ENCODE data around the gene GBE1. TPM values are rescaled to one million over a fixed set of nuclear protein-coding genes. Genes with fewer than 3 reads are reported as not detected.

Gene GBE1
- total RNA-seq, 2 donors from 2014 or later: 8.4 to 12.3 TPM

DNA sequence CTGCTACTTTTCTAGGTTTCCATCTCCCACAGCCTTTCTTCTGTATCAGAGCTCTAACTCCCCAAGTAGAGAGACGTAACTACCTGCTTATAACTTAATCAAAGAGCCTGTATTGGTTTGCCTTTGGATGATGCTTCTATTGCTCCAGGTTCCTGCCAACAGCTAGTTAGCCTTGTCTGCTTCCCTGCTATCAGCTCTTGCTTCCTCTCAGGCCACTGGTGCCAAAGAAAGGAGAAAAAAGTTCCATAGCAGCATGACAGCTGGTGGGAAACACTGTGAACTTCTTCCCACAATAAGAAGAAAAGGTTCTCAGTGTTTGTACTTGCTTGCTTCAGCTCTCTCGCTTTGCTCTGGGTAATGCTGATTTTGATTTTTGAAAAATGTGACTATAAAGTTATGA lies 206.6 kb downstream of the GBE1 start:
- peaks cover 1% of the 10 kb centered on the region for H3K36me3 Mint-ChIP-seq (ENCODE audit: low read depth)
- peaks cover 3% of the 10 kb centered on the region for H3K4me1 ChIP-seq (ENCODE audit: control insufficient read depth, insufficient read depth, low read length)
- peaks cover 1% of the 10 kb centered on the region for H3K9me3 ChIP-seq (ENCODE audit: control insufficient read depth, low read length)
- no peaks in the 10 kb centered on the region for H3K27me3 Mint-ChIP-seq (ENCODE audit: insufficient read depth)
- H3K27me3 ChIP-seq (ENCODE audit: control insufficient read depth, insufficient read depth, low read length, poor library complexity, severe bottlenecking): no peaks in the 10 kb centered on the region
- H3K4me3 Mint-ChIP-seq: no peak overlapping the region
- H3K4me3 ChIP-seq (ENCODE audit: low read length): no peak overlapping the region
- WGBS, 2 experiments (ENCODE audit: insufficient coverage in 1 of 2, insufficient read length in 1 of 2): 89% methylated on average over 2 of the region's 2 CpGs; no CpG with 5 or more reads in 1 of the 2 experiments
- TF ChIP-seq, protein P1, sequence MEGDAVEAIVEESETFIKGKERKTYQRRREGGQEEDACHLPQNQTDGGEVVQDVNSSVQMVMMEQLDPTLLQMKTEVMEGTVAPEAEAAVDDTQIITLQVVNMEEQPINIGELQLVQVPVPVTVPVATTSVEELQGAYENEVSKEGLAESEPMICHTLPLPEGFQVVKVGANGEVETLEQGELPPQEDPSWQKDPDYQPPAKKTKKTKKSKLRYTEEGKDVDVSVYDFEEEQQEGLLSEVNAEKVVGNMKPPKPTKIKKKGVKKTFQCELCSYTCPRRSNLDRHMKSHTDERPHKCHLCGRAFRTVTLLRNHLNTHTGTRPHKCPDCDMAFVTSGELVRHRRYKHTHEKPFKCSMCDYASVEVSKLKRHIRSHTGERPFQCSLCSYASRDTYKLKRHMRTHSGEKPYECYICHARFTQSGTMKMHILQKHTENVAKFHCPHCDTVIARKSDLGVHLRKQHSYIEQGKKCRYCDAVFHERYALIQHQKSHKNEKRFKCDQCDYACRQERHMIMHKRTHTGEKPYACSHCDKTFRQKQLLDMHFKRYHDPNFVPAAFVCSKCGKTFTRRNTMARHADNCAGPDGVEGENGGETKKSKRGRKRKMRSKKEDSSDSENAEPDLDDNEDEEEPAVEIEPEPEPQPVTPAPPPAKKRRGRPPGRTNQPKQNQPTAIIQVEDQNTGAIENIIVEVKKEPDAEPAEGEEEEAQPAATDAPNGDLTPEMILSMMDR (conservative IDR thresholded peaks at IDR 0.05): no peak
- peaks cover 14% of the 10 kb centered on the region for H3K4me1 Mint-ChIP-seq
- no peak overlapping the region for H3K27ac Mint-ChIP-seq
- H3K9ac ChIP-seq (ENCODE audit: extremely low read depth, low read length, poor library complexity, severe bottlenecking): no peak overlapping the region
- H3K9me3 Mint-ChIP-seq: peaks cover 7% of the 10 kb centered on the region
- DNase-seq: no peak
- no peak overlapping the region for H3K27ac ChIP-seq (ENCODE audit: low read depth, low read length)
- H3K36me3 ChIP-seq (ENCODE audit: control insufficient read depth, insufficient read depth, low read length): no peaks in the 10 kb centered on the region

DNA sequence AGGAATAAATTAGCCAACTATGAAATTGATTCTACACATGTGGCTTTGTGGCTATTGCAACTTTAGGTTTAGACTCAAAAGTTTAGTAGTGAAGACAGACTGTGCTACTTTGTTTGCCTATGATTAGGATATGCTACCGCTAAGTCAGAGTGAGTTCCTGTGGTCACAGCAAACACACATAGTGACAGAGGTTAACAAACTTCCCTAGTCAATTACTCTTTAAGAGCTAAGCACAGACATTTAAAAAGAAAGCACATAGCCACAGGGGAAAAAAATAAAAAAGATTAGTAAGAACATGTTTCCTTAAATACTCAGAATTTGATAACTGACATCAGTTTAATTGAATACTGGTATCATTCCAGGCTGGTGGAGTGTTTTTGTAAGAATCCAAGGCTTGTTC lies 207.1 kb downstream of the GBE1 start:
- Mint-ChIP-seq H3K9me3 (peaks cover 10% of the 10 kb centered on the region), H3K36me3 (ENCODE audit: low read depth) (peaks cover 2% of the 10 kb centered on the region), H3K4me3 (no peak overlapping the region), H3K4me1 (peaks cover 14% of the 10 kb centered on the region), H3K27ac (no peak overlapping the region), H3K27me3 (ENCODE audit: insufficient read depth) (no peaks in the 10 kb centered on the region)
- DNase-seq: no peak
- Histone ChIP-seq H3K27ac (ENCODE audit: low read depth, low read length) (no peak overlapping the region), H3K4me3 (ENCODE audit: low read length) (no peak overlapping the region), H3K4me1 (ENCODE audit: control insufficient read depth, insufficient read depth, low read length) (peaks cover 3% of the 10 kb centered on the region), H3K9me3 (ENCODE audit: control insufficient read depth, low read length) (peaks cover 6% of the 10 kb centered on the region), H3K27me3 (ENCODE audit: control insufficient read depth, insufficient read depth, low read length, poor library complexity, severe bottlenecking) (no peaks in the 10 kb centered on the region), H3K9ac (ENCODE audit: extremely low read depth, low read length, poor library complexity, severe bottlenecking) (no peak overlapping the region), H3K36me3 (ENCODE audit: control insufficient read depth, insufficient read depth, low read length) (no peaks in the 10 kb centered on the region)
- TF ChIP-seq, protein P1 (conservative IDR thresholded peaks at IDR 0.05): no peak
- 75% methylated on average over 1 of the region's 1 CpG; no CpG with 5 or more reads in 1 of the 2 experiments for WGBS, 2 experiments (ENCODE audit: insufficient coverage in 1 of 2, insufficient read length in 1 of 2)

DNA sequence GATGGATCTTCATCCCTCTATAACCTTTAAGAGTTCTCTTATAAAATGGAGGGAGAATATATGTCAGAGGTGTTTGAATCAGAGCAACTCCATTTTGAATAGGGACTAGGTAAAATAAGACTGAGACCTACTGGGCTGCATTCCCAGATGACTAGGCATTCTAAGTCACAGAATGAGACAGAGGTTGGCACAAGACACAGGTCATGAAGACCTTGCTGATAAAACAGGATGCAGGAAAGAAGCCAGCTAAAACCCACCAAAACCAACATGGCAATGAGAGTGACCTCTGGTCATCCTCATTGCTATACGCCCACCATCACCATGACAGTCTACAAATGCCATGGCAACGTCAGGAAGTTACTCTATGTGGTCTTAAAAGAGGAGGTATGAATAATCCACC lies 211.0 kb downstream of the GBE1 start:
- H3K4me1 Mint-ChIP-seq: peaks cover 13% of the 10 kb centered on the region
- TF ChIP-seq, protein P1 (conservative IDR thresholded peaks at IDR 0.05): no peak
- no peak overlapping the region for H3K27ac ChIP-seq (ENCODE audit: low read depth, low read length)
- peaks cover 3% of the 10 kb centered on the region for H3K4me1 ChIP-seq (ENCODE audit: control insufficient read depth, insufficient read depth, low read length)
- H3K4me3 Mint-ChIP-seq: no peak overlapping the region
- peaks cover 7% of the 10 kb centered on the region for H3K36me3 Mint-ChIP-seq (ENCODE audit: low read depth)
- no peak overlapping the region for H3K9ac ChIP-seq (ENCODE audit: extremely low read depth, low read length, poor library complexity, severe bottlenecking)
- peaks cover 35% of the 10 kb centered on the region for H3K9me3 Mint-ChIP-seq
- no peaks in the 10 kb centered on the region for H3K36me3 ChIP-seq (ENCODE audit: control insufficient read depth, insufficient read depth, low read length)
- no peak for DNase-seq
- H3K27me3 Mint-ChIP-seq (ENCODE audit: insufficient read depth): no peaks in the 10 kb centered on the region
- no peak overlapping the region for H3K27ac Mint-ChIP-seq
- peaks cover 32% of the 10 kb centered on the region for H3K9me3 ChIP-seq (ENCODE audit: control insufficient read depth, low read length)
- 89% methylated on average over 2 of the region's 2 CpGs; no CpG with 5 or more reads in 1 of the 2 experiments for WGBS, 2 experiments (ENCODE audit: insufficient coverage in 1 of 2, insufficient read length in 1 of 2)
- no peak overlapping the region for H3K4me3 ChIP-seq (ENCODE audit: low read length)
- H3K27me3 ChIP-seq (ENCODE audit: control insufficient read depth, insufficient read depth, low read length, poor library complexity, severe bottlenecking): no peaks in the 10 kb centered on the region

Data from endodermal cell (in vitro differentiated cells).